ENCODE data around the gene CACNA2D3. TPM values are rescaled to one million over a fixed set of nuclear protein-coding genes. Genes with fewer than 3 reads are reported as not detected.

CACNA2D3 gene
- total RNA-seq, 2 donors from 2014 or later: 0.42 to 0.98 TPM

- DNase-seq: no peak
- intact Hi-C loops (cut with DNase I): no loop called here
These were observed 41.1 kb downstream of the CACNA2D3 start for GRCh38 chr3:54163441-54163840.

GRCh38 chr3:54164192-54164975 lies 42.0 kb downstream of the CACNA2D3 start:
- H3K9ac ChIP-seq (ENCODE audit: low read depth in 2 of 2, low read length in 2 of 2): no peak overlapping the region
- no peak for DNase-seq
- intact Hi-C loops (cut with DNase I): no loop called here
- TF ChIP-seq CTCF (IDR thresholded peaks at IDR 0.05): no peak
- no peaks in the 10 kb centered on the region for H3K4me1 ChIP-seq
- no peaks in the 10 kb centered on the region for H3K9me3 ChIP-seq
- no peak overlapping the region for H3K27ac ChIP-seq
- H3K36me3 ChIP-seq: no peaks in the 10 kb centered on the region
- no peak overlapping the region for H3K4me3 ChIP-seq
- H3K27me3 ChIP-seq: no peaks in the 10 kb centered on the region

More at GRCh38 chr3:54163441-54163840, 41.1 kb downstream of the CACNA2D3 start:
- H3K4me1 ChIP-seq: no peaks in the 10 kb centered on the region
- H3K27ac ChIP-seq: no peak overlapping the region
- no peak overlapping the region for H3K9ac ChIP-seq (ENCODE audit: low read depth in 2 of 2, low read length in 2 of 2)
- no peak for TF ChIP-seq CTCF (IDR thresholded peaks at IDR 0.05)
- no peaks in the 10 kb centered on the region for H3K36me3 ChIP-seq
- no peaks in the 10 kb centered on the region for H3K27me3 ChIP-seq
- H3K9me3 ChIP-seq: no peaks in the 10 kb centered on the region
- H3K4me3 ChIP-seq: no peak overlapping the region

GRCh38 chr3:54165865-54166264 lies 43.5 kb downstream of the CACNA2D3 start:
- intact Hi-C loops (cut with DNase I): no loop called here
- TF ChIP-seq CTCF (IDR thresholded peaks at IDR 0.05): no peak
- H3K9me3 ChIP-seq: no peaks in the 10 kb centered on the region
- H3K4me1 ChIP-seq: no peaks in the 10 kb centered on the region
- H3K4me3 ChIP-seq: no peak overlapping the region
- H3K27me3 ChIP-seq: no peaks in the 10 kb centered on the region
- H3K27ac ChIP-seq: no peak overlapping the region
- H3K36me3 ChIP-seq: no peaks in the 10 kb centered on the region
- no peak for DNase-seq
- no peak overlapping the region for H3K9ac ChIP-seq (ENCODE audit: low read depth in 2 of 2, low read length in 2 of 2)

GRCh38 chr3:54167999-54168398 lies 45.6 kb downstream of the CACNA2D3 start:
- no peaks in the 10 kb centered on the region for H3K27me3 ChIP-seq
- H3K4me1 ChIP-seq: no peaks in the 10 kb centered on the region
- H3K9me3 ChIP-seq: no peaks in the 10 kb centered on the region
- no peak for TF ChIP-seq CTCF (IDR thresholded peaks at IDR 0.05)
- H3K4me3 ChIP-seq: no peak overlapping the region
- intact Hi-C loops (cut with DNase I): no loop called here
- no peak overlapping the region for H3K9ac ChIP-seq (ENCODE audit: low read depth in 2 of 2, low read length in 2 of 2)
- H3K27ac ChIP-seq: no peak overlapping the region
- H3K36me3 ChIP-seq: no peaks in the 10 kb centered on the region
- DNase-seq: no peak

- intact Hi-C loops (cut with DNase I): no loop called here
- DNase-seq: no peak
- Histone ChIP-seq H3K4me1 (no peaks in the 10 kb centered on the region), H3K4me3 (no peak overlapping the region), H3K27ac (no peak overlapping the region), H3K9me3 (no peaks in the 10 kb centered on the region), H3K36me3 (no peaks in the 10 kb centered on the region), H3K27me3 (no peaks in the 10 kb centered on the region), H3K9ac (ENCODE audit: low read depth in 2 of 2, low read length in 2 of 2) (no peak overlapping the region)
- TF ChIP-seq CTCF (IDR thresholded peaks at IDR 0.05): no peak
These were observed 46.1 kb downstream of the CACNA2D3 start for GRCh38 chr3:54168451-54168850.

Data from colonic mucosa (tissue), 4 donors.